BLaER1 (cell line): ENCODE results near the gene C6.

Experiments
- H3K27ac ChIP-seq: shearing (Covaris generic); formaldehyde crosslinking; 2 replicates; pipeline ENCODE4 v1.8.1; 2022
- H3K27me3 ChIP-seq: shearing (Covaris generic); formaldehyde crosslinking; 2 replicates; pipeline ENCODE4 v1.8.1; 2022
- H3K36me3 ChIP-seq: shearing (Covaris generic); formaldehyde crosslinking; 2 replicates; pipeline ENCODE4 v1.8.1; 2022
- H3K4me1 ChIP-seq: shearing (Covaris generic); formaldehyde crosslinking; 2 replicates; pipeline ENCODE4 v1.8.1; 2022
- H3K4me2 ChIP-seq: shearing (Covaris generic); formaldehyde crosslinking; 2 replicates; pipeline ENCODE4 v1.8.1; 2022
- H3K4me3 ChIP-seq: shearing (Covaris generic); formaldehyde crosslinking; 2 replicates; pipeline ENCODE4 v1.8.1; 2022
- H3K9ac ChIP-seq: shearing (Covaris generic); formaldehyde crosslinking; 2 replicates; pipeline ENCODE4 v1.8.1; 2022
- H3K9me3 ChIP-seq: shearing (Covaris generic); formaldehyde crosslinking; 2 replicates; pipeline ENCODE4 v1.8.1; 2022
- H4K20me1 ChIP-seq: shearing (Covaris generic); formaldehyde crosslinking; 2 replicates; pipeline ENCODE4 v1.8.1; 2022
- Cebpa-rat ChIP-seq: shearing (Covaris generic); IDR thresholded peaks from 2 replicates; pipeline ENCODE4 v1.8.1; 2022

Gene C6

DNA sequence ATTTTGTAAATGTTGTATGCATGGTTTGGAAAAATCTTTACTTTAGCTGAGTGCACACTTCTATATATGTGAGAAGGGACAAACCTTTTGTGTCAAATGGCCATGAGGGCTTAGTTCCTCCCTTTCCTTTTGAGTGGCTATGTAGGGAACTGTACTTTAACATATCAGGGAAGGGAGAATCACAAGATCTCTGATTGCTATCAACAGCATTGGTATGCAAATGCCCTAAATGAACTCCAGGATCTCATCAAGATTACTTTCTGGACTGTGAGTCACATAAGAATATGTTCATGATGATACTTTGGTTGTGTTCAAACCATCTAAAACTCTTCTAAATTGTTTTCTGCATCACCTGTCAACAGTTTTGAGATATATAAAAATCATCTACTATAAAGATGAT lies 111.0 kb downstream of the C6 start:
- Histone ChIP-seq H4K20me1 (no peaks in the 10 kb centered on the region), H3K9me3 (no peaks in the 10 kb centered on the region), H3K4me3 (no peak overlapping the region), H3K4me1 (peaks cover 7% of the 10 kb centered on the region; the same call in 1 of the 2 replicates), H3K36me3 (no peaks in the 10 kb centered on the region), H3K4me2 (no peak overlapping the region), H3K27me3 (no peaks in the 10 kb centered on the region), H3K27ac (no peak overlapping the region), H3K9ac (no peak overlapping the region)
- no peak for TF ChIP-seq Cebpa-rat

DNA sequence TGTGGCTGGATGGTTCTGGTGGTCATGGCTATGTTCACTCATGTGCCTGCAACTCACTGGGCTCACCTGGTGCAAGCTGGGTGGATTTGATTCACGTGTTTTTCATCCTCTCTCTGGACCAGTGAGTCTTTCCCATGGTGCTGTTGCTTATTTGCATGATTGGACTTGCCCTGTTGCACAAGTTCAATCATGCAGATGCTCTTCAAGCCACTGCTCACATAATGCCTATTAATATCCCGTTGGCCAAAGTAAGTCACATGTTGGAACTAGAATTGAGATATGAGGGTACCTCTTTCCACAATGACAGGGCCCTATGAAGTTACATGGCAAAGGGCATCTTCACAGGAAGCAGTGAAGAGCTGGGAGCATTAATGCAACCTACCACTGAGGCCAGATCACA lies 115.7 kb downstream of the C6 start:
- Histone ChIP-seq H3K4me3 (no peak overlapping the region), H3K4me1 (peaks cover 8% of the 10 kb centered on the region; the same call in 1 of the 2 replicates), H3K4me2 (peak overlapping the region; percentile 41), H3K27ac (no peak overlapping the region), H3K36me3 (no peaks in the 10 kb centered on the region), H3K27me3 (no peaks in the 10 kb centered on the region), H4K20me1 (no peaks in the 10 kb centered on the region), H3K9ac (no peak overlapping the region), H3K9me3 (no peaks in the 10 kb centered on the region)
- no peak for TF ChIP-seq Cebpa-rat

DNA sequence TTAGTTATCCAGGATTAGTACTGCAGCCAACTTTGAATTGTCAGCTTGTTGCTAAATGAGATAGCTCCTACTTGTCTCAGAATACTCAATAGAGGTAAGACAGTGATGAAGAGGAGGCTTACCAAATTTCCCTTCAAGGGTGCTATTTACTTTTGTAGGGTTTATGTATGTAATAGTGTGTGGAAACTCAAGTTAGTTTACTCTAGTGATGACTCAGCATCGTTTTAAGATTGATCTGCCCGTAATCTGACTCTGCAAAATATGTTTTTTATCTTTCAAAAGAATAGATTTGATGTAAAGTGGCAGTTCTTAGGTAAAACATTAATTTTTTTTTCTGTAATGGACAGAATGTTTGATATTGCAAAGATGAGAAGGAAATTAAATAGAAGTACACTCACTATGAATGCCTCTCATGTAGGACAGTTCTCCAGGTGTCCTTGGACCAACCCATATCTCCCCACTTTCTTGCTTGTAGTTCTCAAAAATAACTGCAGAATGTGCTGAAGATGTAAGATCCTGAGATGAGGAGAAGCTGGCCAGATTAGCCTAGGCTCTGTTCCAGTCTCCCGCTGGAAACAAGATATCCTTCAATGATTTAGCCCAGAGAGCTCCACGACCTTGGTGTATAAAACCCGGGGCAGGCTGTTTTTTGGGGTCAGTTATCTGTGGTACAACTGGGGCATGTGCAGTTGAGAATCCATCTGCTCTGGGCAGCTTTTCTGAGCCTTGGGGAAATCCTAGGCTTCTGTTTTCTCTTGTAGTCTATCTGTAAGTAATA lies 117.8 kb downstream of the C6 start:
- H4K20me1 ChIP-seq: no peaks in the 10 kb centered on the region
- no peak overlapping the region for H3K9ac ChIP-seq
- no peak overlapping the region for H3K4me3 ChIP-seq
- no peak overlapping the region for H3K4me2 ChIP-seq
- no peak for TF ChIP-seq Cebpa-rat
- no peaks in the 10 kb centered on the region for H3K9me3 ChIP-seq
- H3K27ac ChIP-seq: no peak overlapping the region
- H3K4me1 ChIP-seq: peaks cover 8% of the 10 kb centered on the region; the same call in 1 of the 2 replicates
- H3K36me3 ChIP-seq: no peaks in the 10 kb centered on the region
- no peaks in the 10 kb centered on the region for H3K27me3 ChIP-seq

DNA sequence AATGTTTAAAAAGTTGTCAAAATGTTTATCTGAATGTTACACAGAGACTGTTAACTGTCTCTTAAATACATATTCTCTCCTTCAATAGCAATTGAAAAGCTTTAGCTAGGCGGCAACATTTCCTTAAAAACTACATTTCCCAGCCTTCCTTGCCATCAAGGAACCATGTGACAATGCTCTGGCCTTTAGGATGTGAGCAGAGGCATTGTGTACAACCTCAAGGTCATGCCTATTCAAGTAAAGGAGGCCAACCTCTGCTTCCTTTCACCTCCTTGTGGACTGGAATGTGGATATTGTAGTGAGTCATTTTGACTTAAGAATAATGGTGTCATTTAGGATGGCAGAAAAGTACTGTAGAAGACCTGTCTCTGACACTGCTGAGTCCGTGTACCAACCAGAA lies 118.5 kb downstream of the C6 start:
- Histone ChIP-seq H3K4me3 (no peak overlapping the region), H3K4me2 (no peak overlapping the region), H3K27ac (no peak overlapping the region), H3K9me3 (no peaks in the 10 kb centered on the region), H3K4me1 (peaks cover 8% of the 10 kb centered on the region; the same call in 1 of the 2 replicates), H3K36me3 (no peaks in the 10 kb centered on the region), H4K20me1 (no peaks in the 10 kb centered on the region), H3K27me3 (no peaks in the 10 kb centered on the region), H3K9ac (no peak overlapping the region)
- TF ChIP-seq Cebpa-rat: no peak

DNA sequence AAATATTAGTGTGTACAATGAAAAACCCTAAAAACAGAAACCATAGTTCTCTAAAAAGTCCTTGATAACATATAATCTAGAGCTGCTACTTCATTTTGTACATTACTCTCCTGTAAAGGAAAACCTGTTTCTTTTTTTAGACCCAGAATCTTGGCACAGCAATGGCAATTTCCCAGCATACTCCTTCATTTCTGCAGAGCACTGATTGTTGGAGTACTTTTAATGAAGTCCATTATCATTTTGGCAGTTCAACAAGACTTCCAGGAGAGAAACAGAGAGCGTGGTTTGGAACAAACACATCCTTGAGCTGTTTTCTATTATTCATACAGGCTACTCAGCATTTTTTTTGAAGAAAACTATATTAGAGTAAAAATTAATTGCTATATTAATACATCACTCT lies 119.5 kb downstream of the C6 start:
- Histone ChIP-seq H4K20me1 (no peaks in the 10 kb centered on the region), H3K27ac (no peak overlapping the region), H3K27me3 (no peaks in the 10 kb centered on the region)

More for the DNA sequence above, 119.5 kb downstream of the C6 start:
- H3K4me2 ChIP-seq: no peak overlapping the region
- H3K4me1 ChIP-seq: peaks cover 8% of the 10 kb centered on the region; the same call in 1 of the 2 replicates
- H3K9me3 ChIP-seq: no peaks in the 10 kb centered on the region
- no peak overlapping the region for H3K4me3 ChIP-seq
- no peaks in the 10 kb centered on the region for H3K36me3 ChIP-seq
- no peak for TF ChIP-seq Cebpa-rat
- no peak overlapping the region for H3K9ac ChIP-seq
